NCI-H1417 treated with DMSO at 0.1 percent for 48 hours (cell line): ENCODE measurements around the gene ZNF148.

Source experiments
- DNase-seq: peaks from one replicate; lab custom pipeline; 2025; lab: John Stamatoyannopoulos, UW

Gene ZNF148

DNA sequence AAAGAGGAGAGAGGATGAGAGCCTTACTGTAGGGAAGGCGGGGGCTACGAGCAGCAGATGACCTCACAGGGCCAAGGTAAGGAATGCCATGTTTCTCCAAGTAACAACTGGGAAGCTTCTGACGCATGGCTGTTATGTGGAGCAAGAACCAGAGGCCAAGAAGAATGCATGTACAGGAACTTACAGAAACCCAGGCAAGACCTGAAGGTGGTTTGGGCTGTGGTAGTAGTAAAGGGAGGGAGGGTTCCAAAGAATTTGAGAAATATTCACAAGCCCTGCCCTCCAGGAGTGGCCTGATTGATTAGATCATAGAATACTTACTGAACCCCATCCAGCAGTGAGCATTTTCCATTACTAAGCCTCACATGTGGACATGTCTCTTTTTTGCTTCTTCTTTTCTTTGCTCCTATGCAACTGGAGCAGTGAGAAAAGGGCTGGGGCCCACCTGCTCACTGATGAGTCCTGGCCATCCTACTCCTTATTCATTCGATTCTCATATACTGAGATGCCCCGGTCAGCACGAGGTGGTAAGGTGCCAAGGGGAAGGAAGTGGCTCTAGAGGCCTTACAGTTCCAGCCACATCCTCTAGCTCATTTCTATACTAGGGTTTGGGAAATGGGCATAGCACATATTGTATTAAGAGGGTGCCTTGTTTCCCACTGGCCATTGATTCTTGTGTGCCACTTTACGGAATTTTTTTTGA, 154.2 kb downstream of the ZNF148 start:
- no peak for DNase-seq

DNA sequence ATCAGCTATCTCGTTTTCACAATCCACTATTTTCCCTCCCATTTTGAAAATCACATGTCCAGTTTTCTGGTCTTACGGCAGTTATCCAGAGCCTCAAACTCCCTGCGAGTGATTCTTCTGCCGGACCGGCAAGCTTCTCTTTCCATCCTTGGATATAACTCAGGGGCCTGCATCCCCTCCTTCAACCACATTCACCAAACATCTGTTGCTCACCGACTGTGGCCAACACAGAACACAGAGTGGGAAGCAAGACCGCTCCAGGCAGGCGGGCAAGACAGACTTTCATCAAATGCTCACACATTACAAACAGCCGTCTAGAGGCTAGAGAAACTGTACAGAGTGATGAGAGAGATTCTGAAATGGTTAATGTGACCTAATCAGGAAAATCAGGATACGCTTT, 154.9 kb downstream of the ZNF148 start:
- no peak for DNase-seq

DNA sequence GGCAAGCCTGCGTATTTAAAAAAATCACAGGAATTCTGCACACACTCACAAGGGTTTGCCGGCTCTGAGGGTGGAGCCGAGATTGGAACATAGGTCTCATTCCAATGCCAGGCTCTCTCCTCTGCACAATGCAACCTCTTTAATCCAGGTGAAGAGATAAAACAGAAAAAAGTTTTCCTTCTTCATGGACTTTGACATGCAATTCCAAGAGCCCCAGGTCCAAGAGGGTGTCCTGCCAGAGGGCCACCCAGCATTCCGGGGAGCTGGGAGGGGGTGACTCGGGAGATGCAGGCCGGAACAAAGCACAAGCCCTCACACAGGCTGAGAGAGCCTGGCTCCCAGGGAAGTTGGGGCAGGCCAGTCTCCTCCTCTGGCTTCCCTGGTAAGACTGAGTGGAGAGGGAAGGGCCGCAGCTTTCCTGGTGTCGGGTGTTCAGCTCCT, 155.8 kb downstream of the ZNF148 start:
- no peak for DNase-seq

DNA sequence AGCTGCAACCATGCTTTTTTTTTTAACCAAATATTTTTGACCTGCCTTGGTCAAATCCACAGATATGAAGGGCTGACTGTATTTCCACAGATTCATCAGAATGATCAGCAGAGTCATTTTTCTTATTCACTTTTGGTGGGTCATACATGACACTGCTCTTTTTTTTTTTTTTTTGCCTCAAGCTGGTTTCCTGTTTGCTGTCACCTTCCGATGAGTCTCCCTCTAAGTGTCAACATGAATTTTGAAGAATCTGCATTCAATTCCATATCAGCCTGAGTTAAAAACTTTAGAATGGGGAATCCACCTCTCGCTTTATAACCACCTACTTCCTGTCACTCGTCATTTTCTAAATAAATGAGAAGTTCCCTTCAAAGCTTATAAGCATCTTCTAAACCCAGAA, 160.4 kb downstream of the ZNF148 start:
- no peak for DNase-seq

DNA sequence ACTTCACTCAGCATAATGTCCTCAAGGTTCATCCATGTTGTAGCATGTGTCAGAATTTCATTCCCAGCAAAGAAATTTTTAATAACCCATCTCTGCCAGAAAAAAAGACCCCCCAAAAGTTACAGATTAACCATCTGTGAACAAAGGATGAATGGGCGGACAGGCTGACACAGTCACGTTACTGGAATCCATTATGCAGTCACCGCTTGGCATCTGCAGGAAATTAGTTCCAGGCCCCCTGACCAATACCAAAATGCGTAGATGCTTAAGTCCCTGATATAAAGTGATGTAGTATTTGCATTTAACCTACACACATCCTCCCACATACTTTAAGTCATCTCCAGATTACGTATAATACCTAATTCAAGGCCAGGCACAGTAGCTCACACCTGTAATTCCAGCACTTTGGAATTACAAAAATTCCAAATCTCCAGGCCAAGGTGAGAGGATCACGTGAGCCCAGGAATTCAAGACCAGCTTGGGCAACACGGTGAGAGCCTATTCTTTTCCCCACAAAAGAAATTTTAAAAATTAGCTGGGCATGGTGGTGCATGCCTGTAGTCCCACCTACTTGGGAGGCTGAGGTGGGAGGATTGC, 161.1 kb downstream of the ZNF148 start:
- no peak for DNase-seq

DNA sequence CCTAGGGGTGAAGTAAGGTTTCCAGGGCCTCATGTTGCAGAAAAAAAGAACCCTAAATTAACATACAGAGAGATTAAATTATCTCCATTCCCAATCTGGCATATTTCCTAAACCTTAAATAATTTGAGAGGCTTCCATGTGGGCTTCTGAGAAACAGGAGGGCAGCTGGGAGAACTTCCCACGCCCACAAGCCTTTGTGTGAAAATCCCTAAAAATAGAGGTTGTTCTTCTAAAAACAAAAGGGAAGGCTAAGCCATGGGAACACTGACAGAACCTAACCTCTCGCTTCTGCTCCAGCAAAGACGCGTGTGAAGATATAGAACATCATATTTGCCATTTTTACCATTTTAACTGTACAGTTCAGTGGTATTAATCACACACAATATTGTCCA, 161.8 kb downstream of the ZNF148 start:
- no peak for DNase-seq

DNA sequence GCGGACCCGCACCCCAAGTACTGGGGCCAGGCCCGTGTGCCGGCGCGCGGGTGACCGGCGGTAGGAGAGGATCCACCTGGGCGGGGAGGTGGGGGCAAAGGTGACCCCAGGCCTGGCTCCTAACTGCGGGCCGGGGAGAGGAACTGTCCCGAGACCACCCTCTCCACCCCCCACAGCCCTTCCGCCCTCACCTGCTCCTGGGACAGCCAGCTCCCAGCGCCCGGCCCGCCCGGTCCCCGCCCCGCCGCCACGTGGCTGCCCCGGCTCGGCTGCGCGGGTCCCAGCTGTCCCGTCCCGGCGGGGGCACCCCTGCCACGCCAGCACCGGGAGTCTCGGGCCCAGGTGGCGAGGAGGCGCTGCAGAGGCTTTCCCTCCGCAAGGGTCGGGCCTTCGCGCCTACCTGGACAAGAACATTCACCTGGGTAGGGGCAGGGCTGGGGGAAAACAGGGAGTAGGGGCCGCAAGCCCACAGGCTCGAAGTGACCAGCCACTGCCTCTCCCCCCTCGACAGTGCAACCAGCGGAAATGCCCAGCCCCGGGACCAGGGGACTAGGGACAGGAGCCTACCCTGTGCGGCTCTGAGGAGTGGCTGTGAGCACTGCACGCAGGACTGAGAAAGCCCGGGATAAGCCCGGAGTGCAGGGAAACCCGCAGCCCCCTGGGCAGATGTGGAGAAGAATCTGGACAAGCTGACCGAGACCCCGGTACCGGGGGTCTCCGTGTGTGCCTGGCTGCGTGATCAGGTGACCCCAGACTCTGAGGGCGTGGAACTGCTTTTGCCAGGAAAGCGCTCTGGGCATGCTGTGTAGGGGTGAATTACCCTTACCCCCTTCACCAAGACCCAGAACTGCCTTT, 162.4 kb downstream of the ZNF148 start, which contains the start of gene SLC12A8:
SLC12A8 (minus strand) TSS at position 240 of the 855 bp plus-strand sequence. CDS start 1,399 bp downstream, outside the sequence.
- DNase-seq: no peak

DNA sequence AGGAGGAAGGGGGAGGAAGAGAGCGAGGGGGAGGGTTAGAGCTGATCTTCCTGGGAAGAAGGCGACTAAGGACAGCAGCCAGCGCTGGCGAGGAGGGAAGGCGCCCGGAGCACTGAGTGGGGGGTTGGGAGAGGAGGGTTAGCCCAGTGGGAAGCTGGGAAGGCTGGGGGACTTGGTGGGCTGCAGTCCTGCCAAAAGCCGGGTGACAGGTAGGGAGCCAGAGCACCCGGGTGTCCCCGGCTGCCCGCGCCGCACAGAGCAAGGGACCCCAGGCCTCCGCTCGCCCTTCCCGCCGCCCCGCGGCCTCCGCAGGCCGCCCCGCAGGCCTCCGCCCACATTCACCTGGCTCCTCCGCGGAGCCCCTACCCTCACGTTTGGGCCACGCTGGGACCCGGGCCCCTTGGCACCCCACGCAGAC, 163.0 kb downstream of the ZNF148 start:
- no peak for DNase-seq

DNA sequence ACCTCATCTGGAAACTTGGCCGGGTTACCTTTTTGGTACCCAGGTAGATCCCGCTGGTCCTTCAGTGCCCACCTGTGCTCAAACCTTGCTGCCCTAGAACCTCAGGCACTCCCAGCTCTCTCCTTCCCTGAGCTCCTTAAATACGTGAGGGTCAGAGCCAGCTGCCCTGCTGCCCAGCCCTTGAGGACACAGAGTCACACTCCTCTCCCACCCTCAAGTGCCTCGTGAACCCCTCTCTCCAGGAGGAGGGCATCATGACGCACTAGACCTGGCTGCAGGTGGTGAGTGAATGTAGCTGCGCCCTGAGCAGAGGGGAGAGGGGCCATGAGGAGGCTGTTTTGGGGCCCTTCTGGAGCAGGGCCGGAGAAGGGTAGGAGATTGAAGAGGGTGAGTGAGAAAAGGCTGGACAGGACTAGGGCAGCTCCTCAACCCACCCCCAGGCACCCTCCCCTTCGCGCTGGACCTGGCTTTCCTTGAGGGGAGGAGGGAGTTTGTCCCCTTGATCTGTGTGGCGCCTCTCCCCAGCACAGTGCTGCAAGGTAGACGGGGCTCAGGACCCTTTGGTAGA, 163.5 kb downstream of the ZNF148 start:
- DNase-seq: no peak

DNA sequence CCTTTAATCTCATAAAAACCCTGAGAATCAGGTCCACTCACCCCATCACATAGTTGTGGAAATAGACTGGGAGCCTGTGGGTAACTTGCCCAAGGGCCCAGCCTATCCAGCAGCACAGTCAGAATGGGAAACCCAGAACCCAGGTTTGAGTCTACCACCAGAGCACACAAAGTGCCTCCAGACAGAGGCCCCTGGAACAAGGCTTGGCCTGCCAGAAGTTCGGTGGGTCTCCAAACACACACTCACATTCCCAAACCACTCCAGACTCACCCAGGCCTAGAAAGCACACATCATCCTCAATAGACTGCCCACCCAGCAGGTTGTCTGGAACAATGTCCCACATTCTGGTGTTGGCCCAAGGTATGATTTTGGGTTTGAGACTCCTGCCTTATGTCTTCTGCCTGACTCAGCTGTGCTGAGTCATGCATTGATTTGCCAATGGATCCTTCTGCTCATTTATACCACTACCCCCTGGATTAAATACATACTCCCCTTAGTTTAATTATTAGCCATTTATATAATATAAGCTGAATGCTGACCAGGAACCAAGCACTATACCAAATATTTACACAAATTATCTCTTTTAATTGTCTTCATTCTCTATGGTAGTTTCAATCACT, 167.1 kb downstream of the ZNF148 start:
- DNase-seq: no peak

DNA sequence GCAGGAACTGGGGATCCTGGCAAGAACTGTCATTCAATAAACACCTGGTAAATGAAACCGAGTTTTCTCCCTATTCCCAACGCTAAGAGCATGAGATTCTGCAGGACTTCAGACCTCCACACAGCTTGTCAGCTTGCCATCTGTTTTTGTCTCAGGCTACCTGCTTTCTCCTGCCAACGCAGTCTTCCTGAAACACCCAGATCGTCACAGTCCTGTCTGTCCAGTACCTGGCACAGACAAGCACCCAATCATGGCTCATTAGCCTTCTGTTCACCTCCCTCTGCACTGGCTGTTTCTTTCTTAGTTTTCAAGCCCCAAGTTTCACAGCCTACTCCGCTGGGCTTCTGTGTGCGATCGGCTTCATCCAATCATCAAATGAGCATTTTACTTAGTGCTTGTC, 167.6 kb downstream of the ZNF148 start:
- DNase-seq: no peak

DNA sequence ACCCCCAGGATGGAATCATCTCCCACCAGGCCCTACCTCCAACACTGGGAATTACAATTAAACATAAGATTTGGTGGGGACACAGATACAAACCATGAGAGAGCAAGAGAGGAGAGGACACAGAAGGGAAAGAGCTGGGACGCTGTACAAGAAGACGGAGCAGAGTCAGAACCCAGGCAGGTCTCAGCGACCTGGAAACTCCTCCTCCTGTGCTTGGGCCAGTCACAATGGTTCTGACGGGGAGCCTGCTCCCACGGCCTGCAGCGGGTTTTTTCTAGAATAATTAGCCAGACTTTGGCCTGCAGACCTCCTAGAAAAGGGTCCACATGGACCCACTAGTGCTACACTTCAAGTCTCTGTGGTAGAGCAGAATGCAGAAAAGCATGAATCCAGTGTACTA, 168.2 kb downstream of the ZNF148 start:
- no peak for DNase-seq

DNA sequence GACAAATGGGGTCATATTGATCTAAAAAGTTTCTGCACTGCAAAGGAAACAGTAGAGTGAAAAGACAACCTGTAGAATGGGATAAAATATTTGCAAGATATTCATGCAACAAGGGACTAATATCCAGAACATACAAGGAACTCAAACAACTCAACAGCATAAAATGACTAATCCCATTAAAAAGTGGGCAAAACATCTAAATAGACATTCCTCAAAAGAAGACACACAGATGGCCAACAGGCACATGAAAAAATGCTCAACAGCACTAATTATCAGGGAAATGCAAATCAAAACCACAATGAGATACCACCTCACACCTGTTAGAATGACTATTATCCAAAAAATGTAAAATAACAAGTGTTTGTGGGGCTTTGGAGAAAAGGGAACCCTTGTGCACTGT, 171.4 kb downstream of the ZNF148 start:
- DNase-seq: no peak

DNA sequence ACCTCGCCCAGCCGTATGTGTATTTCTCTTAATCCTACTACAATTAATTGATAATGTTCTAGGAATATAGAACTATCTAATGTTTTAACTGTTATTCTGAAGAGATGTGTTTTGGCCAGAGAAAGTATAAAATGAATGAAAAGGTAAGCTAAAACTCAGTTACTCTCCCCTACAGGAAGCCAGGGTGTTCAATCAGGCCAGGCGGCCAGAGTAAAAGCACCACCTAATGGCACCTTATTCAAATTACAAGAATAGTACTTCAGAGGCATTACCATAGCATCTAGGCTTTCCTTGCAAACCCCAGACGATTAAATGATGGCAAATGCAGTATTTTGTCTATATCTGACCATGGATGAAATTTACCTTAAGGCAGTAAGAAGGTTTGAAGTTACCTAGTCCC, 172.9 kb downstream of the ZNF148 start:
- no peak for DNase-seq

DNA sequence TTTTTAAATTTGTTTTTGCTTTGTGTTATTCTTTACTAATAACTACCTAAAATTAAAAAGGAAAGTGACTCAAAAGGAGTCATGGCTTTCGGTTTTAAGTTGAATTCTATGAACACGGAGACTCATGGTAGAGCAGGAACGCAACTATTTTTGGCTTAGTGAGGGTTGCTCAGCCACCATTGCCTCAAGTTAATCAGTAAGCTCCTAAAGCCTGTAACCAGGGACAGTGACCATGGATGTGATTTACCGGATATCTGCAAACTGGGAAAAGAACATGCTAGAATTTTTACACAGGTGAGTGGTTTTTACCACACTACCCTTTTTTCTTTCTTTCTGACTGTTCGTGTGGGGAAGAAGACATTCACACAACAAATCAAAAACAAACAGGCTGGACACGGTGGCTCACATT, 174.4 kb downstream of the ZNF148 start:
- no peak for DNase-seq

DNA sequence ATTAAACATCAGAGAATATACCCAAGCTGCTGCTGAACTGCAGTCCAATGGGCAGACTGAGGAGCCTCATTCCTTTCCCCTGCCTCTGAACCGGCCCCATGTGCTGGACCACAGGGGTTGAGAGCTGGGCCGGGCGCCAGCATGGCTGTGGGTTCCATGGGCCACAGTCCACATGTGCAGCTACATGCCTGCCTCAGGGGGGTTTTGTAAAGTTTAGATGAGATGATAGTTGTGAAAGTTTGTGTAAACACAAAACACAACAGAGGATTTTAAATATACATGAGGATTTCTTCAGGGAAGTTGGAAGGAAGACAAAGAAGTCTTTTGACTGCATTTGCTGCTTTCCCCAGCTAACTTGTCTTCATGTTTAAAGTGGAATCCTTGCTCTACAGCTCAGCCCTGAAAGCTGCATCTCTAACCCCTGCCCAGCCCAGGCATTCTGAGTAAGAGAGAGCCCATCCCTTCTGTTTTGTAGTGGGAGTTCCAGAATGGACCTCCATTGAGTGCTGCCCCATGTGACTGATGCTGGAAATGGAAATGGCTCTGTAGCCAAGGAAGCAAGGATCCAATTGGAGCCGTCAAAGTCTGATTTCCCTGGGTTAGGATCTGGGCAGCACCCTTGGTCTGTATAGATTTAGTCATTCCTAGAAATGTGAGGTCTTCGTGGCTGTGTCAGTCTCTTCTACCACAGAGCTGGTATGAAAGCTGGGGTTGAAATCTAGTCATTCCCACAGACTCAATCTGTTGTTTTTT, 180.1 kb downstream of the ZNF148 start:
- DNase-seq: no peak

DNA sequence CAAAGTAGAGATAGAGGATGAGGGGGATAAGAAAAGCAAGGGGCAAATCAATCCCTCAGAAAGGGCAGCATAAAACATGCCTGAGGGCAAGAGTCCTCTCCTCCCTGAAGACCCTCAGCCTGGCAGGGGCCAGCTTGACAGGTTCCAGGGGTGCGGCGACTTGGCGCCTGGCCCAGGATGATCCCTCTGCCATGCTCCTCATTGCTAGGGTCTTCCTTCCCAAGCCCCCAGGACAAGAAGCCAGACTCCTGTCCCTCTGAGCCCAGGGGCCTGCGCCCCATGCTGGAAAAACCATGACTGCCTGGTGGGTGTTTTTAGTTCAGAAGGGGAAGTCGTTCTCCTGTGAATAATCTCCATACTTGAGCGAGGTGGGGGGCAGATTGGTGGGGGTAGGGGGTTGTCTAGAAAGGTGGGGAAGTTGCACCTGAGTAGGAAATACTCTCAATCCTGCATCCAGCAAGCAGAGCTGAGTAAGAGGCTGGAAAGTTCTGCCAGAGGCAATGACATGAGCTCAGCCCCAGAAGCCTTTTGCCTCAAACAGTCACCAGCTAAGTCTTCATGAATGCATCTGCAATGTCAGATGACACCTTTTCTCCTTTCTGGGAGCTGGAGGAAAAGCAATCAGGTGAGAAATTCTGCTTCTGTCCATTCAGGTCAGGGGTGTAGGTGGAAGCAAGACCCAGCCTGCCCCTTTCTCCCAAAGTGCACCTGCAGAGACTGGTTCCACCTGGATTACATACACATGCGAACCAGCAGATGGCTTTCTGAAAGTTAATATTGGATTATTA, 180.9 kb downstream of the ZNF148 start:
- DNase-seq: no peak

DNA sequence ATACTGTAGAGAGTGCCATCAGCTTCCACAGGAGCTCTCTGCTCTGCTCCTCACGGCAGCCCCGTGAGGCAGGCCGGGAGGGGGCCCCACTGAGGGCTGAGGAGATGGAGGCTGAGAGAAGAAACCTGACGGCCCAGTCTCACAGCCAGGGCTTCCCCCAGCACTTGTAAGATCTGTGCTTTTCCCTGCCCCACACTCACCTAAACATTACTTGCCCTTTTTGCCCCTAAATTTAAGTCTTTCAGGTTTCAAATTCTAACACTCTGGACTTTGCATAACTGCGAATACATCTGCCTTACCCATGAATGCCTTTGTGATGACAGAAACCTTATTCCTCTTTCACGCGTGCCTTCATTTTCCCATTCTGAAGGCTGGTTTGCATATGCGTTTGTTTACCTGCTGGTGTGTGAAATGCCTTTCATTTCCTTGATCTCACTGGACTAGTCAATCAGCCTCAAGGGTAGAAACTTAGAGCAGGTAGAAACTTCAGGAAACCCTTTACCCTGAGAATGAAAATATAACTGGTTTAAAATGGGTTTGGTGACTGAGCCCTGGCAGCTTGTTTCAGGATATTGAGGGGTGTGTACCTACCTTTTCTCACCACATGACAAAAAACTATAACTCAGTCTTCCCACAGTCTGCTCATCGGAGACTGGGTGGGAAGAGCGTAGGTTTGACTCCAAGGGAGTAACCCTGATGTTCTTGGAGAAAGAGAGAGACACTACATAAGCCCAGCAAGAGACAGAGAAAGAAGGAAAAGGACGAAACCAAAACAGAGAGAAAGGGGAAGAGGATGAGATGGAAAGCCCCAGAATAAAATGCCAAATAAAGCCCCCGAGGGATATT, 182.7 kb downstream of the ZNF148 start:
- no peak for DNase-seq

DNA sequence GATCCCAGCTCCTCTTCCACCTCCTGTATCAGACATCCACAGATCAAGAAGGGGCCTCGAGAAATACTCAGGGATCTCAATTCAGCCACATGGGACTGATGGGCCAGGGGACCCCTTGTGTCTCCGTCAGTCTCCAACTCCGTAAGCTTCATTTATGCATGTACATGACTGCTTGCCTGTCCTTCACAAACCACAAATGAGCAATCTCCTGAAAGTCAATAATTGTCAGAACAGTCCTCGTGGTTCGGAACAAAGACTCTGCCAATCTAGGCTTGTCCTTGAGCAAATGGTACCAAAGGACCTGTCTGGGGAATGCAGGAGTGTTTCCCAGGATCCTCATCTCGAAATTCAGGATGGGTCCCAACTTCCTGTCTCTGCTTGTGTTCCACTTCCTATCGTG, 183.4 kb downstream of the ZNF148 start:
- DNase-seq: no peak

DNA sequence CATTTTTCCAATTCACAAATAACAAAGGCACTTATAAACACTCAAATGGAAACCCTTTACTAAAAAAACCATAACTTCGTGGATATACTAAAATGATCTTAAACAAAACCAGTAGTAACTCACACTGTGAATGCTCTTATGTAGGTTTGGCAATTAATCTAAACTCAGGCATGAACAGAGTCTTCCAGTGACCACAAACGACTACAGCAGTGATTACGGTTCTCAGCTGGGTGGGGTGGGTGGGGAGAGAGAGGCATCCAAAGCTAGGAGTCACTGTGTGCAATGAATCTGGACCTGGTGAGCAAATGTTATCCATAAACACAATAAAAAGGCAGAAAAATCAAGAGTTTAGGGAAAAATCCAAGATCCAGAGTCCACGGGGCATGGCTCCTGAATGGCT, 183.9 kb downstream of the ZNF148 start:
- DNase-seq: no peak
